GM18519 (cell line): ENCODE data around the gene SRF.

Source experiments
- ATAC-seq: cut with Tn5 transposase; IDR thresholded peaks from one replicate; pipeline ENCODE4 v1.9.1; 2021; ENCODE audit warnings: mild to moderate bottlenecking, moderate library complexity; ENCODE audit not compliant: unreplicated experiment, low FRiP score

The SRF gene

GRCh38 chr6:43146709-43147688 lies 24.1 kb upstream of the SRF start:
- ATAC-seq, result no peak

GRCh38 chr6:43147691-43148477 lies 23.2 kb upstream of the SRF start:
- no peak for ATAC-seq

GRCh38 chr6:43149265-43149664 lies 21.8 kb upstream of the SRF start:
- ATAC-seq, result no peak

- no peak for ATAC-seq
Measured at GRCh38 chr6:43150051-43150751, 20.9 kb upstream of the SRF start.

- ATAC-seq, result no peak
Measured at GRCh38 chr6:43159599-43159998, 11.5 kb upstream of the SRF start.

DNA sequence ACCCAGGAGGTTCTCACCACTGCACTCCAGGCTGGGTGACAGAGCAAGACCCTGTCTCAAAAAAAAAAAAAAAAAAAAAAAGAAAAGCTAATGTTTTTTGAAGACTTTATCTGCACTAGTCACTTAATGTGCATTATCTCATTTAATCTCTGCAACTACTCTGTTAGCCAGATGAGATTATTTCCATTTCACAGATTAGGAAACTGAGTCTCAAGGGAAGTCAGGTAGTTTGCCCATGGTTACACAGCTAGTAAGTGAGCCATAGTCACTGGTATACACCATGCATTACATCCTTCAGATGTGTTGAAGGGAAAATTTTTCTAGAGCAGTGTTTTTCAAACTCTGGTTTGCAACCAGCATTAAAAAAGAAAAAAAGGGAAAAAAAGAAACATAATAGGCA lies 7.2 kb upstream of the SRF start:
- no peak for ATAC-seq

GRCh38 chr6:43170417-43170930 lies 595 bp upstream of the SRF start:
- ATAC-seq, result no peak

DNA sequence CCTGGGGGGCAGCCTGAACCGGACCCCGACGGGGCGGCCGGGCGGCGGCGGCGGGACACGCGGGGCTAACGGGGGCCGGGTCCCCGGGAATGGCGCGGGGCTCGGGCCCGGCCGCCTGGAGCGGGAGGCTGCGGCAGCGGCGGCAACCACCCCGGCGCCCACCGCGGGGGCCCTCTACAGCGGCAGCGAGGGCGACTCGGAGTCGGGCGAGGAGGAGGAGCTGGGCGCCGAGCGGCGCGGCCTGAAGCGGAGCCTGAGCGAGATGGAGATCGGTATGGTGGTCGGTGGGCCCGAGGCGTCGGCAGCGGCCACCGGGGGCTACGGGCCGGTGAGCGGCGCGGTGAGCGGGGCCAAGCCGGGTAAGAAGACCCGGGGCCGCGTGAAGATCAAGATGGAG lies 636 bp downstream of the SRF start:
- no peak for ATAC-seq

DNA sequence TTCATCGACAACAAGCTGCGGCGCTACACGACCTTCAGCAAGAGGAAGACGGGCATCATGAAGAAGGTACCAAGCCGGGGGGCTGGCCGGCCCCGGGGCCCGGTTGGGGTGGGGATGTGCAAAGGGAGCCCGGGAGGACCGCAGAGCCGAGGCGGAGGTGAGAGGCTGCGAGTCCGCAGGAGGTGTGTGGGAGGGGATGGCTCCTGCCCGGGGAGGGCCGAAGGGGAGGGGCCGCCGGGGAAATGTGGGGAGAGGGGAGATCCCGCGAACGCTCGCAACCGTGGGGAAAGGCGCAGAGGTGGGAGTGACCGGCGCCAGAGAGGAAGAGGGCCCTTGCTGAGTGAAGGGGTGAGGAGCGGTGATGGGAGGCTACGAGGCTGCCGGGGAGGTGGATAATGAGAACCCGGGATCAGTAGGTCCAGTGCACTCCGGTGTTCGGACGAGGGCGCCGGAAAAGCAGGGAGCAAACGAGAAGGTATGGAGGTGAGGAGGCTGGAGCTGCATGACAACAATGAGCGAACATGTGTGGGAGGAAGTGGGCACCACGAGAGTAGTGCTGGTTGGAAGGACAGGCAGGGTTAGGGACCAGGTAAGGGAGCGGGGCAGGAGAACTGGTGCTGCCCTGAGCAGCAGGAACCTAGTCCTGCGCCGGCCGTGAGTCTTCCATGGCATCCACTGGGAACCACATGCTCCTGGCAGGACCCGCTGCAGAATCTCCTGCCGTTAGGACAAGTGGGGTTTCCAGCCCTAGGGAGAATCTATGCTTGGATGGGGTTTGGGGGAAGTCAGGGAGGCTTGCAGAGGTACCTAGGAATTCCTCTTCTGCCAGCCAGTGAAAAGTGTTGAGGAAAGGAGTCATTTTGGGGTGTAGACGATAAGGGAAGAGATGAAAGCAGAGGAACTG lies 1.3 kb downstream of the SRF start:
- no peak for ATAC-seq

DNA sequence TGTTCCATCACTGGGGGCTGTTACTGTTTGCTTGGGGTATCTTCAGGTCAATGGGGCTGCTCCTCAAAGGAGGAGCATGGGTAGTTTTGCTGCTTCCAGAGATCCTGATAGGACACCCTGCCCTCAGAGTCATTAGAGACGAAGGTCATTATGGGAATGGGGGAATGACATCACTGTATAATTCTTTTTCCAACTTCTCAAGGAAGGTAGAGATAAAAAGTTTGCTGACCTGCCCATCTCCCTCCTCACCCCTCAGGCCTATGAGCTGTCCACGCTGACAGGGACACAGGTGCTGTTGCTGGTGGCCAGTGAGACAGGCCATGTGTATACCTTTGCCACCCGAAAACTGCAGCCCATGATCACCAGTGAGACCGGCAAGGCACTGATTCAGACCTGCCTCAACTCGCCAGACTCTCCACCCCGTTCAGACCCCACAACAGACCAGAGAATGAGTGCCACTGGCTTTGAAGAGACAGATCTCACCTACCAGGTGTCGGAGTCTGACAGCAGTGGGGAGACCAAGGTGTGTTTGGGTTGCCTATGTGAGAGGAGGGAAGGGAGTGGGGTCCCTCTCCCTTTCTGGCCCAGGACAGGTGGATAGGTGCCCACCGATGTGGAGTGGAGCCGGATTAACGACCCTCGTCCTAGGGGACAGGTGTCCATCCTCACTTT lies 2.7 kb downstream of the SRF start:
- ATAC-seq, result no peak

GRCh38 chr6:43174263-43175112 lies 3.4 kb downstream of the SRF start:
- peak; percentile 44 for ATAC-seq

DNA sequence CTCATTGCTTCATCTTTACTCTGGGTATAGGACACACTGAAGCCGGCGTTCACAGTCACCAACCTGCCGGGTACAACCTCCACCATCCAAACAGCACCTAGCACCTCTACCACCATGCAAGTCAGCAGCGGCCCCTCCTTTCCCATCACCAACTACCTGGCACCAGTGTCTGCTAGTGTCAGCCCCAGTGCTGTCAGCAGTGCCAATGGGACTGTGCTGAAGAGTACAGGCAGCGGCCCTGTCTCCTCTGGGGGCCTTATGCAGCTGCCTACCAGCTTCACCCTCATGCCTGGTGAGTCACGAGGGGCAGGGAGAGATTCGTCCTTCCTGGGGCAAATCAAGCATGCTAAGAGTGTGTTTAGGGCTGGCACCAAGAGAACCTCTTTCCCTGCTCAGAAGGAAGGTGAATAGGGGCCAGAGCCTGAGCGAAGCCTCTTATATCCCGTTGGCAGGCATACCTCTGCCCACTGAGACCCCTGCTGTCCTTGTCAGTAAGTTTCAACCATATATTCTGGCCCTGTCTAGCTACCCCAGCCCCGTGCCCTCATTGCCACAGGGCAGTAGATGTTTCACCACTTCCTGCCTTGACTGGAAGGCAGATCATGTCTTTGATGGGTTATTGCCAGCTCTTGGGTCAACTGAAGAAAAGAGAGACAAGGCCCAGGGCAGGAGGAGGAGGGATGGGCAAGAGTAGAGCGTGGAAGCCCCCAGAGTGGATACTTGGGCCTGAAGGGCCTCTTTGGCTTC lies 4.8 kb downstream of the SRF start:
- ATAC-seq, result no peak

DNA sequence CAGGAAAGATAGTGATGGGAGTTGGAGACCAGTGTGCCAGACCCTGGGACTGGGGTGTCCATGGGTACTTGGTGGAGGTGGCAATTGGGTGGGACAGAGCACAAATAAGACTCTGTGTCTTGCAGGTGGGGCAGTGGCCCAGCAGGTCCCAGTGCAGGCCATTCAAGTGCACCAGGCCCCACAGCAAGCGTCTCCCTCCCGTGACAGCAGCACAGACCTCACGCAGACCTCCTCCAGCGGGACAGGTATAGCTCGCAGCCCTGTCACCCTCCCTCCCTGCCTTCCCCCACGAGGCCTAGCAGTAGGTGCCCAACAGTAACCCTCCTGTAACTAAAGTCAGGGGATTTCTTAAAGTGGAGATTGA lies 5.3 kb downstream of the SRF start:
- no peak for ATAC-seq

DNA sequence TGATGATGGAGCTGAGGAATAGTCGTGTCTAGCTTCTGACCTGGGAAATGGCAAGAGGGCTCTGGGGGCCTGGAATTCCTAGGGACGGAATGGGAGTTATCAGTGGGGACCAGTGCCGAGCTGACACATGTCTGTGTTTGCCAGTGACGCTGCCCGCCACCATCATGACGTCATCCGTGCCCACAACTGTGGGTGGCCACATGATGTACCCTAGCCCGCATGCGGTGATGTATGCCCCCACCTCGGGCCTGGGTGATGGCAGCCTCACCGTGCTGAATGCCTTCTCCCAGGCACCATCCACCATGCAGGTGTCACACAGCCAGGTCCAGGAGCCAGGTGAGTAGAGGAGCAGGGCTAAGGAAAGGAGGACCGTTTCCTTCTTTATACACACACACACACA lies 7.1 kb downstream of the SRF start:
- ATAC-seq, result no peak

DNA sequence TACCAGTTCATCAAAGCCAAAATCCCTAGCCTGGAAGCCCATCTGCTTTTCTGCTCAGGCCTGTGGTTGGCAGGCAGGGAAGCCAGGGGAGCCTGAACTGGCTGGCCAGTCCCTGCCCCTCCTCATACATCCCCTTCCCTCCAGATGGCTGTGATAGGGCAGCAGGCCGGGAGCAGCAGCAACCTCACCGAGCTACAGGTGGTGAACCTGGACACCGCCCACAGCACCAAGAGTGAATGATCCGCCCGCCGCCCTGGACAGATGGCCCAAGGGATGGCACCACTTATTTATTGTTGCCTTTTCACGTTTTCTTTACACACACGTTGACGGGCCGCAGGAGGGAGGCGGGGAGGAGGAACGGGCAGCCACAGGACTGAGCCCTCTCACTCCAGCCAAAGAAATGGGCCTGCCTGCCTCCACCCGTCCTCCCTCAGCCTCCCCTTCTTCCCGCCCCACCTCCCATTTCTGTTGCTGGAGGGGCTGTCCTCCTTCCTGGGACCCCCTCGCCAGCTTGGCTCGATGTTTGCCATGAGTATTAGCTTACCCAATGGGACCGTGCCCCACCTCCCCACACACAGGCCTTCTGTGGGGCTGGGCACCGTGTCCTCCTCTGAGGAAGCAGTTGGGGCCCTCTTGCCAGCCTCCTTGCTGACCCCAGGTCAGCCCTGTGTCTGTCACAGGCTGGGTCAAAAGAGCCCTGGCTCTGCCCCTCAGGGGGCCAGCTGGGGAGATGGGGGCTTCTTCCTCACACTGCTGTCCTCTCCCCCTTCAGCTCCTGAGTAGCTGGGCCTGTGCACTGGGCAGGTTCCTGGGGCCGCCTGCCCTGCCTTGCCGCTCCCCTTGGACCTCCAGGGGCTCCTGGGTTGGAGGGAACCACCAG lies 8.1 kb downstream of the SRF start:
- no peak for ATAC-seq

DNA sequence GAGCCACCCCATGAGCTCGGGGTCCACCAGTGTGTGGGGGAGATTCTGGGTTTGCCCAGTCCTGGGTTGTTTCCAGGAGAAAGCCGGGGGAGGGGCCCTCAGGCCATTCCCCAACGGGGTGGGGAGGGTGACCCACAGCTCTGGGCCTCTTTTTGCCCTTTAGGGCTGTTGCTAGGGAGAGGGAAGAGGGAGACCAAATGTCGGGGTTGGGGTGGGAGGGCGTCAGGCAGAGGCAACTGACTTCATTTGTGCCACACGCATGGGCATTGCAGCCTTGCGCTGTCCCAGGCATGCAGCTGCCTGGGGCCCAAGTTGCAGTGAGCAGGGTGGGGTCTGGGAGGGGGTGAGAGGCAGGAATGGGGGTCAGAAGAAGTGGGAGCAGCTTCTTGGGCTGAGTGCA lies 9.0 kb downstream of the SRF start:
- no peak for ATAC-seq

GRCh38 chr6:43180985-43181384 lies 9.9 kb downstream of the SRF start:
- no peak for ATAC-seq
